SK-N-SH treated with all-trans-retinoic acid at 6 μM for 48 hours (cell line): Measurements from ENCODE around the gene PCSK5.

Source experiments
- ATAC-seq: fragments of 200-7000 bp; cut with Tn5 transposase; 3 replicates; pipeline ENCODE4 v1.9.1; 2020; ENCODE audit warnings: mild to moderate bottlenecking, moderate library complexity
- ARNTL ChIP-seq: fragments of 450-650 bp; formaldehyde crosslinking; IDR thresholded peaks from 2 replicates; pipeline ENCODE4 v1.5.0; 2020; ENCODE audit warnings: low read depth, mild to moderate bottlenecking, moderate library complexity, borderline replicate concordance
- BACH2 ChIP-seq: fragments of 250-450 bp; sonication (Bioruptor Pico); IDR thresholded peaks from 2 replicates; pipeline ENCODE4 v1.9.0; 2021; ENCODE audit warnings: mild to moderate bottlenecking, borderline replicate concordance
- CREB5 ChIP-seq: fragments of 250-450 bp; sonication (Bioruptor Pico); IDR thresholded peaks from 2 replicates; pipeline ENCODE4 v1.5.1; 2020; ENCODE audit warnings: low read depth, mild to moderate bottlenecking, moderate library complexity
- CSRNP3 ChIP-seq: fragments of 250-450 bp; sonication (Bioruptor Pico); IDR thresholded peaks from 2 replicates; pipeline ENCODE4 v1.5.1; 2021; ENCODE audit warnings: mild to moderate bottlenecking, moderate library complexity
- ESRRG ChIP-seq: fragments of 250-450 bp; sonication (Bioruptor Pico); IDR thresholded peaks from 2 replicates; pipeline ENCODE4 v1.6.1; 2021; ENCODE audit warnings: mild to moderate bottlenecking
- GLIS3 ChIP-seq: fragments of 250-450 bp; sonication (Bioruptor Pico); IDR thresholded peaks from 2 replicates; pipeline ENCODE4 v1.5.0; 2020; ENCODE audit warnings: mild to moderate bottlenecking, moderate library complexity
- ISL1 ChIP-seq: fragments of 250-450 bp; sonication (Bioruptor Pico); IDR thresholded peaks from 2 replicates; pipeline ENCODE4 v2.1.2; 2022; ENCODE audit warnings: mild to moderate bottlenecking, moderate library complexity
- OSR1 ChIP-seq: fragments of 250-450 bp; sonication (Bioruptor Pico); IDR thresholded peaks from 2 replicates; pipeline ENCODE4 v1.8.0; 2022; ENCODE audit warnings: moderate library complexity, mild to moderate bottlenecking, inconsistent platforms
- POU6F1 ChIP-seq: fragments of 250-450 bp; sonication (Bioruptor Pico); IDR thresholded peaks from 2 replicates; pipeline ENCODE4 v1.8.0; 2021; ENCODE audit warnings: low read depth, mild to moderate bottlenecking, moderate library complexity, borderline replicate concordance
- PPARA ChIP-seq: fragments of 250-450 bp; sonication (Bioruptor Pico); IDR thresholded peaks from 2 replicates; pipeline ENCODE4 v1.5.0; 2020; ENCODE audit warnings: mild to moderate bottlenecking, borderline replicate concordance
- RARB ChIP-seq: fragments of 250-450 bp; sonication (Bioruptor Pico); IDR thresholded peaks from 2 replicates; pipeline ENCODE4 v1.8.0; 2021; ENCODE audit warnings: mild to moderate bottlenecking, moderate library complexity
- TCF4 ChIP-seq: fragments of 250-450 bp; sonication (Bioruptor Pico); IDR thresholded peaks from 2 replicates; pipeline ENCODE4 v1.8.0; 2021; ENCODE audit warnings: mild to moderate bottlenecking, moderate library complexity, borderline replicate concordance
- TOX ChIP-seq: fragments of 250-450 bp; sonication (Bioruptor Pico); IDR thresholded peaks from 2 replicates; pipeline ENCODE4 v1.8.0; 2021; ENCODE audit warnings: mild to moderate bottlenecking, moderate library complexity, borderline replicate concordance
- ZC3H10 ChIP-seq: fragments of 250-450 bp; sonication (Bioruptor Pico); IDR thresholded peaks from 2 replicates; pipeline ENCODE4 v1.5.1; 2021; ENCODE audit warnings: mild to moderate bottlenecking, moderate library complexity
- ZFP3 ChIP-seq: fragments of 250-450 bp; sonication (Bioruptor Pico); IDR thresholded peaks from 2 replicates; pipeline ENCODE4 v1.5.0; 2020; ENCODE audit warnings: mild to moderate bottlenecking, moderate library complexity
- ZFP30 ChIP-seq: fragments of 450-650 bp; formaldehyde crosslinking; IDR thresholded peaks from 2 replicates; pipeline ENCODE4 v1.5.0; 2022; ENCODE audit warnings: mild to moderate bottlenecking, moderate library complexity
- ZNF565 ChIP-seq: fragments of 450-650 bp; formaldehyde crosslinking; conservative IDR thresholded peaks from 2 replicates; pipeline ENCODE4 v1.5.0; 2020; ENCODE audit warnings: low read depth, mild to moderate bottlenecking, moderate library complexity
- ZNF70 ChIP-seq: fragments of 450-650 bp; formaldehyde crosslinking; IDR thresholded peaks from 2 replicates; pipeline ENCODE4 v1.5.0; 2020; ENCODE audit warnings: mild to moderate bottlenecking, moderate library complexity
- ZNF8 ChIP-seq: fragments of 450-650 bp; formaldehyde crosslinking; IDR thresholded peaks from 2 replicates; pipeline ENCODE4 v1.5.0; 2020; ENCODE audit warnings: mild to moderate bottlenecking, moderate library complexity
- TF ChIP-seq, protein P1 (sequence below): fragments of 250-450 bp; sonication (Bioruptor Pico); IDR thresholded peaks from 2 replicates; pipeline ENCODE4 v1.5.0; 2020; ENCODE audit warnings: mild to moderate bottlenecking, moderate library complexity
- TF ChIP-seq, protein P2 (sequence below): fragments of 250-450 bp; sonication (Bioruptor Pico); IDR thresholded peaks from 2 replicates; pipeline ENCODE4 v1.8.0; 2020; ENCODE audit warnings: mild to moderate bottlenecking, moderate library complexity, borderline replicate concordance

PCSK5 gene

DNA sequence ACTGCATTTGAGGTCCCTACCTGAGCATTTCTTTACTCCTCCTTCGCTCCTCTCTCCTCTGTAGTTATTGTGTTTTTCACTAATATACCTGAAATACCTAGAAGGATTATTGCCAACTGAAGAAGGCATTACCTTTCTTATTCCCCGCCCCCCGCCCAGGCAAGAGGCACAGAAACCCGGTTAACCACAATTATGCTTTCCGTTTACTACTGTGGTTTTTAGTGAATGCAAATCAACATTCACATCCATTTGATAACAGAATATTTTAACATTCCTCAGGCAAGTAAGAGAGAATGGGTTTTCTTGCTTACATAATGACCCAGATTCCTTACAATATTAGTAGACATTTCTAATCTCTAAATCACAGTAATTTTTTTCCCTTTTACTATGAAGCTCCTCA lies 136.9 kb downstream of the PCSK5 start (continued):
- TF ChIP-seq CREB5 (CRISPR knock-in tag) (no peak), OSR1 (CRISPR knock-in tag) (no peak), GLIS3 (no peak), ISL1 (no peak), TOX (CRISPR knock-in tag) (no peak)

GRCh38 chr9:76027861-76028260 lies 137.4 kb downstream of the PCSK5 start:
- TF ChIP-seq ZFP30 (CRISPR knock-in tag) (no peak), POU6F1 (CRISPR knock-in tag) (no peak), PPARA (CRISPR knock-in tag) (no peak), GLIS3 (no peak), OSR1 (CRISPR knock-in tag) (no peak), CSRNP3 (CRISPR knock-in tag) (no peak), ZNF565 (no peak), ARNTL (CRISPR knock-in tag) (no peak), BACH2 (CRISPR knock-in tag) (no peak), ZNF70 (no peak), ZC3H10 (CRISPR knock-in tag) (no peak)
- TF ChIP-seq, protein P1, sequence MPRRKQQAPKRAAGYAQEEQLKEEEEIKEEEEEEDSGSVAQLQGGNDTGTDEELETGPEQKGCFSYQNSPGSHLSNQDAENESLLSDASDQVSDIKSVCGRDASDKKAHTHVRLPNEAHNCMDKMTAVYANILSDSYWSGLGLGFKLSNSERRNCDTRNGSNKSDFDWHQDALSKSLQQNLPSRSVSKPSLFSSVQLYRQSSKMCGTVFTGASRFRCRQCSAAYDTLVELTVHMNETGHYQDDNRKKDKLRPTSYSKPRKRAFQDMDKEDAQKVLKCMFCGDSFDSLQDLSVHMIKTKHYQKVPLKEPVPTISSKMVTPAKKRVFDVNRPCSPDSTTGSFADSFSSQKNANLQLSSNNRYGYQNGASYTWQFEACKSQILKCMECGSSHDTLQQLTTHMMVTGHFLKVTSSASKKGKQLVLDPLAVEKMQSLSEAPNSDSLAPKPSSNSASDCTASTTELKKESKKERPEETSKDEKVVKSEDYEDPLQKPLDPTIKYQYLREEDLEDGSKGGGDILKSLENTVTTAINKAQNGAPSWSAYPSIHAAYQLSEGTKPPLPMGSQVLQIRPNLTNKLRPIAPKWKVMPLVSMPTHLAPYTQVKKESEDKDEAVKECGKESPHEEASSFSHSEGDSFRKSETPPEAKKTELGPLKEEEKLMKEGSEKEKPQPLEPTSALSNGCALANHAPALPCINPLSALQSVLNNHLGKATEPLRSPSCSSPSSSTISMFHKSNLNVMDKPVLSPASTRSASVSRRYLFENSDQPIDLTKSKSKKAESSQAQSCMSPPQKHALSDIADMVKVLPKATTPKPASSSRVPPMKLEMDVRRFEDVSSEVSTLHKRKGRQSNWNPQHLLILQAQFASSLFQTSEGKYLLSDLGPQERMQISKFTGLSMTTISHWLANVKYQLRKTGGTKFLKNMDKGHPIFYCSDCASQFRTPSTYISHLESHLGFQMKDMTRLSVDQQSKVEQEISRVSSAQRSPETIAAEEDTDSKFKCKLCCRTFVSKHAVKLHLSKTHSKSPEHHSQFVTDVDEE = no peak
- TF ChIP-seq, protein P2, sequence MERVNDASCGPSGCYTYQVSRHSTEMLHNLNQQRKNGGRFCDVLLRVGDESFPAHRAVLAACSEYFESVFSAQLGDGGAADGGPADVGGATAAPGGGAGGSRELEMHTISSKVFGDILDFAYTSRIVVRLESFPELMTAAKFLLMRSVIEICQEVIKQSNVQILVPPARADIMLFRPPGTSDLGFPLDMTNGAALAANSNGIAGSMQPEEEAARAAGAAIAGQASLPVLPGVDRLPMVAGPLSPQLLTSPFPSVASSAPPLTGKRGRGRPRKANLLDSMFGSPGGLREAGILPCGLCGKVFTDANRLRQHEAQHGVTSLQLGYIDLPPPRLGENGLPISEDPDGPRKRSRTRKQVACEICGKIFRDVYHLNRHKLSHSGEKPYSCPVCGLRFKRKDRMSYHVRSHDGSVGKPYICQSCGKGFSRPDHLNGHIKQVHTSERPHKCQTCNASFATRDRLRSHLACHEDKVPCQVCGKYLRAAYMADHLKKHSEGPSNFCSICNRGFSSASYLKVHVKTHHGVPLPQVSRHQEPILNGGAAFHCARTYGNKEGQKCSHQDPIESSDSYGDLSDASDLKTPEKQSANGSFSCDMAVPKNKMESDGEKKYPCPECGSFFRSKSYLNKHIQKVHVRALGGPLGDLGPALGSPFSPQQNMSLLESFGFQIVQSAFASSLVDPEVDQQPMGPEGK (CRISPR knock-in tag) = no peak
- ATAC-seq = no peak

DNA sequence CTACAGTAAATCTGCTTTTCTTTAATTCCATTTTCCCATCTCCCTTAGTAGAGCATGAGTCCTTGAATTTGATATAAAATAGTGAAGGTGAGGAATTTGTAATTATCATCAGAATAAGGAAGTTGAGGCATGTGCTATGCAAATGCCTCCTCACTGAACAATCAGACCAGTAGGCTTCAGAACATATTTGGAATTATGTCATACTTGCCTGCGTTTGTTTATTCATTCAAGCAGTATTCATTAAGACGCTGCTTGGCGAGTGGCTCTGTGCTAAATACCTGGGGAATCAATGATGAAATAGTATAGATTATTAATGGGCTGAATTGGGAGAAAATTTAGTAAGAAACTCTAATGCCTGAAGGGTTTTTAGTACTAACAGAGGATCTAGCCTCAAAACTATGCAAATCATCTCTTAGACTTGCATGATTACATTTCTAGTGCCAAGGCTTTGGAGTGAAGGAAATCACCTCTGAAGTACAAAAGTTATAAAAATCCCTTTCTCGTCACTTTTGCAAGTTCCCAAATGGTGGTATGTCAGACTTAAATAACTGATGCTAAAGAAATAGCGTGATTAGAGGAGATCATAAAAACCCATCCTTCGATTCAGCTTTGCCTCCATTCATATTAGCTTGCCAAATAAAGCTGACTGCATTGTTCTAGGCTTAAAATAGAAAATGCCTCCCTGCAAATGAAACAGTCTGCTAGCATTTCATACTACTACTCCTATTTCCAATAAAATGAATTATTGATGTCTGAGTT lies 141.7 kb downstream of the PCSK5 start:
- TF ChIP-seq POU6F1 (CRISPR knock-in tag) = no peak
- no peak for TF ChIP-seq ZNF70
- TF ChIP-seq, protein P2 (CRISPR knock-in tag) = no peak
- TF ChIP-seq TCF4 (CRISPR knock-in tag) = no peak
- no peak for TF ChIP-seq ZFP3 (CRISPR knock-in tag)
- no peak for TF ChIP-seq RARB
- no peak for TF ChIP-seq CREB5 (CRISPR knock-in tag)
- TF ChIP-seq ARNTL (CRISPR knock-in tag) = no peak
- TF ChIP-seq ZFP30 (CRISPR knock-in tag) = no peak
- TF ChIP-seq ESRRG (CRISPR knock-in tag) = no peak
- TF ChIP-seq TOX (CRISPR knock-in tag) = no peak
- no peak for TF ChIP-seq ZNF8
- no peak for ATAC-seq
